HUDEP-2 (cell line): ENCODE measurements around the gene KLRC3.
"Not testable (repeated sequence)": the region's sequence is repeated elsewhere in the genome, so short reads cannot be mapped to it uniquely, and the experiment has no call there.

Experiments used
- DNase-seq, 76 experiments: peaks; one replicate each; lab custom pipeline; 2025; ENCODE audit not compliant: unreplicated experiment in 76 of 76; lab: John Stamatoyannopoulos, UW

The KLRC3 gene

DNA sequence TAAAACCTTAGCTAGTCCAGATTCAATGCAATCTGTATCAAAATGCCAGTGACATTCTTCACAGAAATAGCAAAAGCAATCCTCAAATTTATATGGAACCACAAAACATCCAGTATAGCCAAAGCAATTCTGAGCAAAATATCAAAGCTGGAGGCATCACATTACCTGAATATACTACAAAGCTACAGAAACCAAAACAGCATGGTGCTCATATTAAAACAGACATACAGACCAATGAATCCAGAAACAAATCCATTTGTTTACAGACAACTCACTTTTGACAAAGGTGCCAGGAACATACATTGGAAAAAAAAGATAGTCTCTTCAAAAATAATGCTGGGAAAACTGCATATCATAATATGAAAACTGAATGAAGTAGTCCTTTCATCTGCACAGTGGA, 15.6 kb downstream of the KLRC3 start:
- no peak for DNase-seq

DNA sequence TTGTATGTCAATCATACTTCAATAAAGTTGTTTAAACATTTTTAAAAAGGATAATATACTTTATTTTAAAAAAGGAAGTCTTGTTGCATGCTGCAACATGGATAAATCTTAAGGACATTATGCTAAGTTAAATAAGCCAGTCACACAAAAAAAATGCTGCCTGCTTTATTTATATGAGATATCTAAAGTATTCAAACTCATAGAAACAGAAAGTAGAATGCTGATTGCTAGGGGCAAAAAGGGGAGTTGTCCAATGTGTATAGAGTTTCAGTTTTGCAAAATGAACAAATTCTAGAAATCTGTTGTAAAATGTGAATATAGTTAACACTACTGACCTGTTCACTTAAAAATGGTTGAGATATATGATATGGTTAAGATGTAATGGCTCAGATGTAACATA, 19.6 kb downstream of the KLRC3 start:
- no peak for DNase-seq

DNA sequence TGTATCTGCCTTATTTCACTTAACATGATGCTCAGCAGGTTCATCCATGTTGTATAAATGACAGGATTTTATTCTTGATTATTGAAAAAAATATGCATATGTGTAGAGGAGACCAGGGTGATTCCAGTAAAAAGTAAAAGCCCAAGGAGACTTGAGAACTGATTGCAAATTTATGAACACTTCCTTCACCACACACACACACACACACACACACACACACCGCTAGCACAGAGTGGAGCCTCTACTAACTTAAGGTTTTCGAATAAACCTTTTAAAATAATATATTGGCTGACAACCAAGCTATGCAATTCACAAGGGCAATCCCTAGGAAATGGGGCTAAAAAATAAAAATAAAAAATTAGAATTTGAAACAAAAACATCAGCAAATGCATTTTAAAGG, 22.2 kb downstream of the KLRC3 start:
- DNase-seq: no peak

DNA sequence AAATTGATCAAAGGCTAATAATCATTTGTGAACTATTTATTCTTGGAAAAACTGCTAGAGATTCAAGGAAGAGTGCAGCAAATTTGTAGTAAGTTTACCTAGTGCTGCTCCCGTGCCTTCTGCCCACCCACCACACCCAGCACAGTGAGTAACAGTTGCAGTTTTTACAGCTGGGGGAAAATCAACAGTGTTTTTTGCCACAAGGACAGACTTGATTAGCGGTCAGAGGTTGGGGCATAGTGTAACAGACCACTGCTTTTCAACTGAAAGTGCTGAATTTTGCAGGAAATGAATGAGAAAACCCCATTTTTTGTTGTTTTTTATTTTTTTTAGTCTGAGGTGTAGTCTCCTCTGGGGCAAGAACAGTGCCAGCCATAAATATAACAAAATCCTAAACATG, 23.1 kb downstream of the KLRC3 start:
- DNase-seq: no peak

DNA sequence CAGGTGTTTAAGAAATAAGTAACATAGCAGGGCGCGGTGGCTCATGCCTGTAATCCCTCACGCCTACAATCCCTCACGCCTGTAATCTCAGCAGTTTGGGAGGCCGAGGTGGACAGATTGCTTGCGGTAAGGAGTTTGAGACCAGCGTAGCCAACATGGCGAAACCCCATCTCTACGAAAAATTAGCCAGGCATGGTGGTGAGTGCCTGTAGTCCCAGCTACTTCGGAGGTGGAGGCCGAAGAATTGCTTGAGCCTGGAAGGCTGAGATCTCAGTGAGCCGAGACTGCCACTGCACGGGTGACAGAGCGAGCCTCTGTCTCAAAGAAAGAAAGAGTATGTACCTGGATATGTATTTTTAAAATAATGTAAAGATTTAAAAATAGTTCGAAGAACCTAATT, 24.2 kb downstream of the KLRC3 start:
- DNase-seq: not testable (repeated sequence)

DNA sequence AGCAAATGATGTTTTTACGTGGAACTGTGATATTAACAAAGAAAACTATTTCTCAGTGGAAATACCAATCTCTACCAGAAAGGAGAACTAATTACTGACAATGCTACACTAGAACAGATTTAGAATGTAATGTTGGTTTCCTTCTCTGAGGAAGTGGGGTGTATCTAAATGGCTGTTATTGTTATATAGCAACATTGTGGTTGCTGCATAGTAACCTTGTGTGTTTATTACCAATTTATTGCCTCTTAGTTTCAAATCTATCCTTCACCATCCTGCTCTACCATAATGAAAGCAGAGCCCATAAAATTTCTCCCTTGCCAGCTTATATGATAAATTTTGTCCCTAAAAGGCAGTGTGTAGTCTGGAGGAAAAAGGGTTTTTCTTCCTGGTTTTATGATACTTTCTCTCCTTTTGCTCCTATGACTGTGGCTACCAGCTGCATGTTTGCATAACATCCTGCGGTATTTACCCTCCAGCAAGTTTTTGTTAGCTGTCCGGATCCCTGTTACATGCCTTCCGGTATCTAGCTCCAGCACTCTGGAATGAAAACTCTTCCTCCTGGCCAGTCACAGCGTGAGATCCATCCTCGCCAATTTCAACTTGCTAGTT, 24.9 kb downstream of the KLRC3 start:
- no peak for DNase-seq

DNA sequence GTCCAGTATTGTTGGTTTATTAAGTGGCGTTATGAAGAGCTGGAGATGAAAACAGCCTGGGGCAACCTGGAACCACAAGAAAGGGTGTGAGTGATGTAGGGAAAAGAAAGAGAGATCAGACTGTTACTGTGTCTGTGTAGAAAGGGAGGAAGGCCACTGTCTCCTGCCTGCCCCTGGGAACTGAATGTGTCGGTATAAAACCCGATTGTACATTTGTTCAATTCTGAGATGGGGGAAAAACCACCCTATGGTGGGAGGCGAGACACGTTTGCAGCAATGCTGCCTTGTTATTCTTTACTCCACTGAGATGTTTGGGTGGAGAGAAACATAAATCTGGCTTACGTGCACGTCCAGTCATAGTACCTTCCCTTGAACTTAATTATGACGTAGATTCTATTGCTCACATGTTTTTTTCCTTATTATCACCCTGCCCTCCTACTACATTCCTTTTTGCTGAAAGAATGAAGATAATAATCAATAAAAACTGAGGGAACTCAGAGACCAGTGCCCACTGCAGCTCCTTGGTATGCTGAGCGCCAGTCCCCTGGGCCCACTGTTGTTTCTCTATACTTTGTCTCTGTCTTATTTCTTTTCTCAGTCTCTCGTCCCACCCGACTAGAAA, 25.8 kb downstream of the KLRC3 start:
- not testable (repeated sequence) for DNase-seq

DNA sequence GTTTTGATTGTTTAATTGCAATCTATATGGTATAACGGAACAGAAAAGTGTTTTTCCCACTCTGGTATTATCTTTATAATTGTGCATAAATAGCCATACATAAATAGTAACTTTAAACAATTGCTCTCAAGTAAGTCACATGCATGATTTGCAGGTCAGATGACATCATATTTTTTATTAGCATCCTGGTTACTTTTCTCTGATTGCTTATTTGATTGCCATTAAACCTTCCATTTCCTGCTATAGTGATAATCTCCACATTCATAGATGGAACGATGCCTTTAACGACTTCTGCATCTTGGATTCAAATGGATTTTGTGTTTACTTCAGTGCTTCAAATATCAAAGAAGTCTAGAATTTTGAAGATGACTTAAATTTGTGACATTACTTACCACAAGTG, 27.1 kb downstream of the KLRC3 start:
- DNase-seq: no peak

DNA sequence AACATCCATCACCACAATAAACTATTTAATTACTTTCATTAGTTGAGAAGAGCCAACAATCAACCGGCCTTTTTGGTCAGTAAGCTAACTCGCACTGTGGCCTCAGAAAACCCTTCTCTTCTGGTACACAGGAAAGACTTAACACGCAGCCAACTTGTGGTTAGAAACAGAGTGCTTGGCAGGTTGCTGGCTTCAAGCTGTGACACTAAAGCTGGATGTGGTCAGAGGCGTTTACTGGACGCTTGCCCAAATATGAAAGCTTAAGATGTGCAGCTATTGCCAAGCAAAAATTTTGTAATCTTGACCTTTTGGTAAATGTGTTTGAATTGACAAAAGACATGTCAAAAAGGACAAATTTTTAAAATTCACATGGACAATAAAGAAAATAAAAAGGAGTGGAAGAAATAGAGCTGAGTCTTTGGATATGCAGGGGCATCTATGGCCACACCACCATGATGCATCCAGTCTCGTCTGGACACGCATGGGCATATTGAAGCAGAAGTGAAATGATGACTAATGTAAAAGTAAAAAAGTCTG, 27.9 kb downstream of the KLRC3 start:
- peak in 15 of 76 experiments; percentile 2 to 62 (median 22) for DNase-seq

DNA sequence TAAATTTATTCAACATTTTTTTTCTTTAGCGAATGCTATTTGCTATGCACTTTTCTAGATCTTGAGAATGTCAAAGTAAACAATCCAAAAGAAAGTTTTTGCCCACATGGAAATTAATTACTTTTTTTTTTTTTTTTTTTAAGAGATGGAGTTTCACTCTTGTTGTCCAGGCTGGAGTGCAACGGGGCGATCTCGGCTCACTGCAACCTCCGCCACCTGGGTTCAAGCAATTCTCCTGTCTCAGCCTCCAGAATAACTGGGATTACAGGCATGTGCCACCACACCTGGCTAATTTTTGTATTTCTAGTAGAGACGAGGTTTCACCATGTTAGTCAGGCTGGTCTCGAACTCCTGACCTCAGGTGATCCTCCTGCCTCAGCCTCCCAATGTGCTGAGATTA, 29.4 kb downstream of the KLRC3 start:
- not testable (repeated sequence) for DNase-seq

DNA sequence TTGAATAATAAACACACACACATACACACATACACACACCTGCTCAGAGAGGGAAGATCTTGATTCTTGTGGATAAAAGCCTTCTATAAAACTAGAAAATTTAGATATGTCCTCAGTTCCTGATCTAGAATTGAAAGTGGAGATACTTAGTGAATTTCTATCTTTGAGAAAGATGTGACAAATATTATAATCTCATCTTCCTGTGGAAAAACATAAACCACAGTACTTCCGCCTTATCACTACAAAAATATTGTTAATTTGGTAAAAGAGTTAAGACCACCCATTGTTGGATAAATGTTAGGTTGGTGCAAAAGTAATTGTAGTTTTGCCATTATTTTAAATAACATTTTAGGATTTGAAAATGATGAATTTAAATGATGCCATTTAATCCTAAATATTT, 30.5 kb downstream of the KLRC3 start, which contains the start of gene KLRK1:
TSS of gene KLRK1 (minus strand) at position 138 of the 400 bp plus-strand sequence. CDS start 1,231 bp downstream, outside the sequence.
- DNase-seq: no peak

DNA sequence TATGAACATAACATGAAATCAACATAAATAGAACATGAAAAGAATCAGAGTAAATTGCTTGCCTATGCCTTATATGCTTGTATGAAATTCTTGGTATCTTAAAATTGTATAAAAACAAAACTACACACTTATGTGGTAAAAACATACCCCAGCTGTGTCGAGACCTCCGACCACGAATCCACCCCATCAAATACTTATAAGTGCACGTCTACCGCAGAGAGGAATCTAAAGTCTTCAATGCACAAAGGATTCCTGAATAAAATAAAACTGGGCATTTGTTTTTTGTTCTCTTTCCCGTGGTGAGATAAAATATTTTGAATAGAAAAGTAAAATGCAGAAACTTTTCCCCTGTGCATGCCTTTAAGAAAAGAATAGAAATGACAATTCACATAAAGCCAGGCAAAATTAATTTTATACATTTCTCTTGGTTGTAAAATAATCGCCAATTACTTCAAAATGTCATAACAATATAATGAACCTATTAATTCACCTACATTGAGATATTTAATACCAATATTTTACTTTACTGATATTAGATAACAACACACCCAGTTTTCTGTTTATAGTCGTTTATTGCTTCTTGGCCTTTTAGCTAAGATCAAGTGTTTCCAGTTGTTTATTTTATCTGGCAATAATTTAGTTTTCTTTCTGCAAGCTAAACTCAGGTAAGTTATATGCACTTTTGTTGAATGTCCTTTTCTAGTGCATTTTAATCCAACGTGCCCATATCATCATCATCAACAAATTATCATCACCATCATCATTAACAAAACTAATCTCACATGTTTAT, 31.6 kb downstream of the KLRC3 start:
- no peak for DNase-seq

DNA sequence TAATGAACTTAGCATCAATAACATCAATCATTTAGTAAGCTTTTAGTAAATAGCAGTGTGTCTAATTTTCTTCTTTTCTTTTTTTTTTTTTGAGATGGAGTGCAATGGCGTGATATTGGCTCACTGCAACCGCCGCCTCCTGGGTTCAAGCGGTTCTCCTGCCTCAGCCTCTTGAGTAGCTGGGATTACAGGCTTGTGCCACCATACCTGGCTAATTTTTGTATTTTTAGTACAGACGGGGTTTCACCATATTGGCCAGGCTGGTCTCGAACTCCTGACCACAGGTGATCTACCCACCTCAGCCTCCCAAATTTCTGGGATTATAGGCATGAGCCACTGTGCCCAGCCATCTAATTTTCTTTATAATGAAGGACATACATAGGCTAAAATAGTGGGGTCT, 32.9 kb downstream of the KLRC3 start:
- not testable (repeated sequence) for DNase-seq

DNA sequence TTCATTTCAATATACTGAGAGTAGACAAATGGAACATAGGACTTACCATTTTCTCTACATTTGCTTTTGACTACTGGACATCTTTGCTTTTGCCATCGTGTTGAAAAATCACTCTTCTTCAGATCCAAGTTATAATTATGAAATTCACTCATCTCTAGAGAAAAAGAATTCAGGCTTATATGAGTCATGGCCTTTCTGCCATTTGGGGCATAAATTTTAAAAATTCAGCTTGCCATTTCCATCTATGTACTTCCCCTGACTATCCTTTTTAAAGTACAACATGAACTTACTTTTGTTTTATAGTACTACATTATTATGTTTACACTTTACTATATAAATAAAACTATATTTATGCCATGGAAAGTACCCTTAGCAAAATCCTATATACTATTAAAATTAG, 33.5 kb downstream of the KLRC3 start:
- DNase-seq: no peak

DNA sequence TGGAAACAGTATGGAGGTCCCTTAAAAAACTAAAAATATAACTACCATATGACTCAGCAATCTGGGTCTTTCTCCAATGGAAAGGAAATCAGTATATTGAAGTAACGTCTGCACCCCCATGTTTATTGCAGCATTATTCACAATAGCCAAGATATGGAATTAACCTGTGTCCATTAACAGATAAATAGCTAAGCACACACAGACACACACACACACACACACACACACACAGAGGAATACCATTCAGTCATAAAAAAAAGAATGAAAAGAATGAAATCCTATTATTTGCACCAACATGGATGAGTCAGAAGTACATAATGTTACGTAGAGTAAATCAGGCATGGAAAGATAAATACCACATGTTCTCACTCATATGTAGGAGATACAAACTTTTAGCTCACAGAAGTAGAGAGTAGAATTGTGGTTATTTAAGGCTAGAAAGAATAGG, 35.2 kb downstream of the KLRC3 start:
- no peak for DNase-seq

DNA sequence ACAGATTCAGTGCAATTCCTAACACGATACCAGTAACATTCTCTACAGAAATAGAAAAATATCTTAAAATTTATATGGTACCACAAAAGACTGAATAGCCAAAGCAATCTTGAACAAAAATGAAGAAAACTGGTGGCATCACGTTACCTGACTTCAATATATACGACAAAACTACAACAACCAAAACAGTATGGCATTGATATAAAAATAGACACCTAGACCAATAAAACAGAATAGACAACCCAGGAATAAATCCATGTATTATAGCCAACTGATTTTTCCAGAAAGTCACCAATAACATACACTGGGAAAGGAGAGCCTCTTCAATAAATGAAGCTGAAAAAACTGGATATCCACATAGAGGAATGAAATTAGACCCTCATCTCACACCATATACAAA, 36.2 kb downstream of the KLRC3 start:
- no peak for DNase-seq

DNA sequence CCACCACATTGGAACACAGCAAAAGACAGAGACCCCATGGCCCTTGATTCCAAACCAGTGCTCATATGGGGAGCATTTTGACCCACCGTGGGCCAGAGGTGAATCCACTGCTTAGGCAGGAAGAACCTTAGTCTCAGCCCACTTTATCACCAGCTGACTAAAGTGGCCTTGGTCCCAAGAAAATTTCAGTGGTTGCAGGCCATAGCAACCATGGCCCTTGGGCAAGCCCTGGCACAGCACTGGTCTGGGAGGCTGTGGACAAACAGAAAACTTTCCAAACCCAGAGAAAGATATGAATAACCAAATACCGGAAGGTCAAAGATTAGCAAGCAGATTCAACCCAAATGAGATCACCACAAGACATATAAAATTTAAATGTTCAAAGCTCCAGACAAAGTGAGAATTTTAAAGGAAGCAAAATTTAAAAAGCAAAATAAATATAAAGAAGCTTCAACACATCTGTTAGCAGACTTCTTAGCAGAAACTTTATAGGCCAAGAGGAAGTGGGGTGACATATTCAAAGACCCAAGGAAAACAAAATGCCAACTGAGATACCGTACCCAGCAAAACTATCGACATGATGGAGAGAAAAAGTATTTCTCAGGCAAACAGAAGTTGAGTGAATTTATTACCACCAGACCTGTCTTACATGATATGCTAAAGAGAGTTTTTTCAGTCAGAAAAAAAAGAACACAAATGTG, 38.3 kb downstream of the KLRC3 start:
- DNase-seq: no peak

DNA sequence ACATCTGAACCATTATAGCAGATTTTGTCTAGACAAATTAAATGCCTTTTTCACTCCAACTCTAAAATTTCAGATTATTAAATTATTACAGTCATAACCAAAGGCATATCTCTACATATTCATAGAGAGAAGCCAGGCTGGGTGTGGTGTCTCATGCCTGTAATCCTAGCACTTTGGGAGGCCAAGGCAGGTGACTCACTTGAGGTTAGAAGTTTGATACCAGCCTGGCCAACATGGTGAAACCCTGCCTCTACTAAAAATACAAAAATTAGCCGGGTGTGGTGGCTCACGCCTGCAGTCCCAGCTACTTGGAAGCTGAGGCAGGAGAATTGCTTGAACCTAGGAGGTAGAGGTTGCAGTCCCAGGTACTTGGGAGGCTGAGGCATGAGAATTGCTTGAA, 41.7 kb downstream of the KLRC3 start:
- not testable (repeated sequence) for DNase-seq

DNA sequence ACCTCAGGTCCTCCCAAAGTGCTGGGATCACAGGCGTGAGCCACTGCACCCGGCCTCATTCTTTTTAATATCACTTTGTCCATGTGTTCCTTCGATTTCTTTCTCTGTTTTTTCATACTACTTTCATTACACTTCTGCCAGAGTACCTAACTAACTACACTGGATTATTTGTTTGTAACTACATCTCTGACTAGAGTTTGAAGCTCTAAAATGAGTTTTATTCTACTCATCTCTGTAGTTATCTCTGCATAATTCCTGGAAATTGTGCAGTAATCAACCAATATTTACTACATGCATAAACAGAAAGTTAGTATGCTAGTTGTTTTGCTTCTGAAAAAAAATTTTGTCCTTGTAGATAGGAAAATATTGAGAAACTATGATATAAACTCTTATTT, 45.8 kb downstream of the KLRC3 start:
- DNase-seq: no peak

DNA sequence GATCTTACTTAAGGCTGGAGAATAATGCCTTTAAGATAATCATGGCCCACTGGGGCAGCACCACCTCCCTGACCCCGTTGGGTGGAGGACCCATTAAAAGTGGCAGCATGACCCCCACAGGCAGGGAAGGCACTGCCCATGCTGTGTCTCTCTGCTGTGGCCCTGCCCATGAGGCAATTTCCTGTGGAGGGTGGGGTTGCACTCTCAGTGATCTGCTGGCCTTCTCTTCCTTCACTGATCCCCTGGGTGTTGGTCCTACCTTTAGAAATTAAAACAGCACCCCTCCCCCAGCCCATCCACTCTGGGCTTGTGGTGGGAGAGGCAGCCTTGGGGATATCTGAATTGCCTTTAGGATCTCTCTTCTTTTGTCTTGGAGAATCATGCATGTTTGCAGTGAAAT, 47.8 kb downstream of the KLRC3 start:
- DNase-seq: no peak
